ENCODE measurements around the gene LGALS3.

- TF ChIP-seq ZFP30 (CRISPR knock-in tag; IDR thresholded peaks at IDR 0.05) (no peak), TOX (CRISPR knock-in tag; IDR thresholded peaks at IDR 0.05; ENCODE audit: borderline replicate concordance) (no peak), CREB5 (CRISPR knock-in tag; IDR thresholded peaks at IDR 0.05; ENCODE audit: low read depth) (no peak)
Measured at GRCh38 chr14:55085060-55085660, 43.9 kb upstream of the LGALS3 start.
